ENCODE results near the gene FSCN2. TPM values are rescaled to one million over a fixed set of nuclear protein-coding genes. Genes with fewer than 3 reads are reported as not detected.

Gene FSCN2
- total and polyA plus RNA-seq, 2 donors (not counting 1 experiment from before 2014, with no cell fraction given) = 0.35 to 2.0 TPM

DNA sequence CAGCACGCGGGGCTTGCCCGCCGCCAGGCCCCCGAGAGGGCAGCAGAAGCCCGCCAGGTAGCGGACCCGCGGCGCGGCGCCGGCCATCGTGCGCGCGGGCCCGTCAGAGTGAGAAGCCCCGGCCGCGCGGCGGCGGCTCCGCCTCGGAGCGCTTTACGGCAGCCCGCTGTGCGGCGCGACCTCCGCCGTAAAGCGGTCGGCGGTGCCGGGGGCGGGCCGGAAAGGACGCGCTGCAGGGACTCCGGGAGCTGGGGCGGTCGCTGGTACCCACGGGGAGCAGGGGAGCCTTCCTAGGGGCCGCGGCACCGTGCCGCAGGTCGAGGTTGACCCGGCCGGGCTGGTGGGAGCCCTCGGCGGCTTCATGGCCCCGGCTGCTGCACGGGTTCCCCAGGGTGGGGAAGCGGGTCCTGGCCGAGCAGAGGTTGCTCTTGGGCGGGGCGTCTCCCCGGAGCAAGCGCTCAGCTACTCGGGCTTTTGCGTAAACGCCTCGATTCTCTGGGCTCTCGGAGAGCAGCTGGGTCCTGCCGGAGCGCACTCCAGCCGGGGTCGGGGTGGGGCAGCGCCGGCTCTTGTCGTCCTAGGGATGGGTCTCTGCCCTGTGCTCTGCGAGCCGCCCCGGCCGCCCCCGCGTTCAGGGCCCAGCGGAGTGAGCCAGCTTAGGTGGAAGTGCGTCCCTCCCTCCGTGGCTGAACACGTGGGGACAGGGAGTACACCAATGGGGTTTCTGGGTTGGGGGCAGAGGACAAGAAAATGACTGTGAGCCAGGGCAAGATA lies 24.3 kb downstream of the FSCN2 start, which contains the start of gene FAAP100:
Gene FAAP100 (minus strand): TSS at position 110 of the 774 bp plus-strand sequence. CDS start 23 bp downstream, at position 87.
- TF ChIP-seq EZH2 (IDR thresholded peaks at IDR 0.05; ENCODE audit: low read length, missing control alignments) = no peak
- TF ChIP-seq, protein P1, sequence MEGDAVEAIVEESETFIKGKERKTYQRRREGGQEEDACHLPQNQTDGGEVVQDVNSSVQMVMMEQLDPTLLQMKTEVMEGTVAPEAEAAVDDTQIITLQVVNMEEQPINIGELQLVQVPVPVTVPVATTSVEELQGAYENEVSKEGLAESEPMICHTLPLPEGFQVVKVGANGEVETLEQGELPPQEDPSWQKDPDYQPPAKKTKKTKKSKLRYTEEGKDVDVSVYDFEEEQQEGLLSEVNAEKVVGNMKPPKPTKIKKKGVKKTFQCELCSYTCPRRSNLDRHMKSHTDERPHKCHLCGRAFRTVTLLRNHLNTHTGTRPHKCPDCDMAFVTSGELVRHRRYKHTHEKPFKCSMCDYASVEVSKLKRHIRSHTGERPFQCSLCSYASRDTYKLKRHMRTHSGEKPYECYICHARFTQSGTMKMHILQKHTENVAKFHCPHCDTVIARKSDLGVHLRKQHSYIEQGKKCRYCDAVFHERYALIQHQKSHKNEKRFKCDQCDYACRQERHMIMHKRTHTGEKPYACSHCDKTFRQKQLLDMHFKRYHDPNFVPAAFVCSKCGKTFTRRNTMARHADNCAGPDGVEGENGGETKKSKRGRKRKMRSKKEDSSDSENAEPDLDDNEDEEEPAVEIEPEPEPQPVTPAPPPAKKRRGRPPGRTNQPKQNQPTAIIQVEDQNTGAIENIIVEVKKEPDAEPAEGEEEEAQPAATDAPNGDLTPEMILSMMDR (conservative IDR thresholded peaks at IDR 0.05 in 1 of 2, IDR thresholded peaks at IDR 0.05 in 1 of 2; ENCODE audit: low read depth in 1 of 2, low read length in 2 of 2) = no peak

DNA sequence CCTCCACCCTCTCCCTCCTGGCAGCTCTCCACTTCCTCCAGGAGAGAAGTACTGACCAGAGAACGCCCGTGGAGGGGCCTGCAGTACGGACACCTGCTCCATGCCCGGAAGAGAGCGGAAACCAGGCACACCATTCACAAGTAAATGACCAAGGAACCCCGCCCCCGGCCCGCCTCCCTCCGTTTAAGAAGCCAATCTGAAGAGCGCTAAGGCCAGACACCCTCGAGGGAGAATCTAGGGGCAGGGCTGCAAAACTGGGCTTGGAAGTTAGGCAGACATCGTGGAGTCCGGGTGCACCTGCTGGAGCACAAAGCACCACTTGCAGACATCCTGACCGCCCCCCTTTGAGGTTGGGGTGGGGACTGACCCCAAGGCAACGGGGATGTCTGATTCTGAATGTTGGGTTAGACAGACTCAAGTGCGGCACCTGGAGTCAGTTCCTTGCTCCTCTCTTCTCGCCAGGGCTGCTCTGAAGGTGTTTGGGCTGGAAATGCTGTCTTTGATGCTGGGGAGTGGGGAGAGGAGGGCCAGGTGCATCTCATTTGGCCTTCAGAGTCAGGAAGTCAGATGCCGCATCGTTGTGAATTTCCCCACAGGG lies 24.9 kb downstream of the FSCN2 start:
- H3K9ac ChIP-seq (ENCODE audit: insufficient read depth, low read length) = peak overlapping the region; percentile 77
- no peak overlapping the region for H2AFZ ChIP-seq (ENCODE audit: low read length)
- H3K4me2 ChIP-seq (ENCODE audit: extremely low read depth, insufficient read depth, low read length) = peak overlapping the region; percentile 93
- H4K20me1 ChIP-seq (ENCODE audit: control insufficient read depth, extremely low read depth, insufficient read depth, low read length) = no peaks in the 10 kb centered on the region
- H3K27ac ChIP-seq (ENCODE audit: insufficient read depth, low read length) = peak overlapping the region; percentile 87
- peaks cover 29% of the 10 kb centered on the region for H3K36me3 ChIP-seq (ENCODE audit: control insufficient read depth, insufficient read depth, low read length)
- TF ChIP-seq EZH2 (IDR thresholded peaks at IDR 0.05; ENCODE audit: low read length, missing control alignments) = no peak
- TF ChIP-seq, protein P1 (conservative IDR thresholded peaks at IDR 0.05 in 1 of 2, IDR thresholded peaks at IDR 0.05 in 1 of 2; ENCODE audit: low read depth in 1 of 2, low read length in 2 of 2) = peak in 1 of 2 donors; percentile 13
- DNase-seq (ENCODE audit: low read depth in 2 of 2) = peak; percentile 73 to 80
- no peaks in the 10 kb centered on the region for H3K9me3 ChIP-seq (ENCODE audit: control insufficient read depth, insufficient read depth, low read depth, low read length)
- peaks cover 28% of the 10 kb centered on the region for H3K4me1 ChIP-seq (ENCODE audit: control insufficient read depth, extremely low read depth, insufficient read depth, low read length)
- H3K27me3 ChIP-seq (ENCODE audit: control insufficient read depth, insufficient read depth, low read length) = no peaks in the 10 kb centered on the region
- H3K4me3 ChIP-seq (replicated peaks in 1 of 4; ENCODE audit: control extremely low read depth in 1 of 4, insufficient read depth in 1 of 4, low read depth in 3 of 4, low read length in 4 of 4) = peak overlapping the region; percentile 85 to 95 (median 90)
- peaks cover 24% of the 10 kb centered on the region for H3K79me2 ChIP-seq (ENCODE audit: control insufficient read depth, insufficient read depth, low read length)

More for the DNA sequence above, 24.3 kb downstream of the FSCN2 start, which contains the start of gene FAAP100:
- Histone ChIP-seq H3K36me3 (ENCODE audit: control insufficient read depth, insufficient read depth, low read length) (peaks cover 26% of the 10 kb centered on the region), H3K79me2 (ENCODE audit: control insufficient read depth, insufficient read depth, low read length) (peaks cover 24% of the 10 kb centered on the region), H3K4me2 (ENCODE audit: extremely low read depth, insufficient read depth, low read length) (peak within 1 kb of the TSS; percentile 93), H4K20me1 (ENCODE audit: control insufficient read depth, extremely low read depth, insufficient read depth, low read length) (no peaks in the 10 kb centered on the region), H3K27me3 (ENCODE audit: control insufficient read depth, insufficient read depth, low read length) (no peaks in the 10 kb centered on the region), H3K9me3 (ENCODE audit: control insufficient read depth, insufficient read depth, low read depth, low read length) (no peaks in the 10 kb centered on the region), H3K27ac (ENCODE audit: insufficient read depth, low read length) (peak within 1 kb of the TSS; percentile 87), H3K9ac (ENCODE audit: insufficient read depth, low read length) (peak within 1 kb of the TSS; percentile 77), H3K4me1 (ENCODE audit: control insufficient read depth, extremely low read depth, insufficient read depth, low read length) (peaks cover 28% of the 10 kb centered on the region), H3K4me3 (replicated peaks in 1 of 4; ENCODE audit: control extremely low read depth in 1 of 4, insufficient read depth in 1 of 4, low read depth in 3 of 4, low read length in 4 of 4) (peak within 1 kb of the TSS; percentile 85 to 95 (median 90)), H2AFZ (ENCODE audit: low read length) (peak within 1 kb of the TSS; percentile 54)
- peak; percentile 77 for DNase-seq (ENCODE audit: low read depth in 2 of 2)

DNA sequence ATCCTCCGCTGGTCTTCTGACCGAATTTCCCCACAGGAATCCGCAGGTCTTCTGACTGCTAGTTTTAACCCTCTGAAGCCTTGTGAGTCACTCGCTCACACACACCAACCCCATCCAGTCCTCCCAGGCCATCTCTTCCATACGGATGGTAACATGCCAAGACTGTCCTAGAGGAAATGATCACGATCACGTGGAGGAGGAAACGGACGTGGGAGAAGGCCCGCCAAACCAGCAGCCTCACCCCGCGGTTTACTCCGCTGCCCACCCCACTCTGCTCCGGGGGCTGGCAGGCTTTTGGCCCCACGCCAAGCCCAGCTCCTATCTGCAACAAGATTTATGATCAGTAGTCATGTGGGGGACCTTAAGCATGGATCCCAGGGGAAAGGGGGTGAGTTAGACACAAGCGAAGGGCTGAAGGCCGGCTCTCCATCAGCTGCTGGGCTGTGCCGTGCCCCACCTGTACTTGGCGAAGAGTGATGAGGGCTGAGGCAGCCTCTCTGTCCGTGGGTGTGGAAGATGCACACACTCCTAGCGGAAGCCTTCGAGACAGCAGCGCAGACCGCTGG lies 25.5 kb downstream of the FSCN2 start:
- Histone ChIP-seq H3K4me1 (ENCODE audit: control insufficient read depth, extremely low read depth, insufficient read depth, low read length) (peaks cover 28% of the 10 kb centered on the region), H3K4me3 (replicated peaks in 1 of 4; ENCODE audit: control extremely low read depth in 1 of 4, insufficient read depth in 1 of 4, low read depth in 3 of 4, low read length in 4 of 4) (peak overlapping the region; percentile 85 to 95 (median 90)), H3K36me3 (ENCODE audit: control insufficient read depth, insufficient read depth, low read length) (peaks cover 30% of the 10 kb centered on the region), H3K4me2 (ENCODE audit: extremely low read depth, insufficient read depth, low read length) (peak overlapping the region; percentile 93), H4K20me1 (ENCODE audit: control insufficient read depth, extremely low read depth, insufficient read depth, low read length) (no peaks in the 10 kb centered on the region), H3K27me3 (ENCODE audit: control insufficient read depth, insufficient read depth, low read length) (no peaks in the 10 kb centered on the region), H3K79me2 (ENCODE audit: control insufficient read depth, insufficient read depth, low read length) (peaks cover 24% of the 10 kb centered on the region), H3K9ac (ENCODE audit: insufficient read depth, low read length) (peak overlapping the region; percentile 32), H3K9me3 (ENCODE audit: control insufficient read depth, insufficient read depth, low read depth, low read length) (no peaks in the 10 kb centered on the region), H2AFZ (ENCODE audit: low read length) (no peak overlapping the region), H3K27ac (ENCODE audit: insufficient read depth, low read length) (peak overlapping the region; percentile 87)
- TF ChIP-seq EZH2 (IDR thresholded peaks at IDR 0.05; ENCODE audit: low read length, missing control alignments) = no peak
- TF ChIP-seq, protein P1 (conservative IDR thresholded peaks at IDR 0.05 in 1 of 2, IDR thresholded peaks at IDR 0.05 in 1 of 2; ENCODE audit: low read depth in 1 of 2, low read length in 2 of 2) = no peak
- DNase-seq (ENCODE audit: low read depth in 2 of 2) = peak; percentile 94 to 97

All from fibroblast of lung (primary cell).